Thyroid gland (tissue), 4 donors: ENCODE measurements around the gene STARD10.

Source experiments
- CTCF ChIP-seq, 6 experiments: fragments of 200-600 bp in 3 of 6; fragments of 450-650 bp in 3 of 6; sonication (generic) in 3 of 6; IDR thresholded peaks; one replicate each; pipeline ENCODE4 v1.5.1; 2016 to 2019; ENCODE audit warnings: antibody characterized with exemption in 6 of 6, mild to moderate bottlenecking in 2 of 6, inconsistent platforms in 1 of 6, moderate library complexity in 1 of 6
- POLR2A ChIP-seq, 2 donors: fragments of 450-650 bp; IDR thresholded peaks; one replicate each; pipeline ENCODE4 v1.6.1; 2017; ENCODE audit warnings: antibody characterized with exemption in 2 of 2, mild to moderate bottlenecking in 2 of 2, moderate library complexity in 1 of 2

DNA sequence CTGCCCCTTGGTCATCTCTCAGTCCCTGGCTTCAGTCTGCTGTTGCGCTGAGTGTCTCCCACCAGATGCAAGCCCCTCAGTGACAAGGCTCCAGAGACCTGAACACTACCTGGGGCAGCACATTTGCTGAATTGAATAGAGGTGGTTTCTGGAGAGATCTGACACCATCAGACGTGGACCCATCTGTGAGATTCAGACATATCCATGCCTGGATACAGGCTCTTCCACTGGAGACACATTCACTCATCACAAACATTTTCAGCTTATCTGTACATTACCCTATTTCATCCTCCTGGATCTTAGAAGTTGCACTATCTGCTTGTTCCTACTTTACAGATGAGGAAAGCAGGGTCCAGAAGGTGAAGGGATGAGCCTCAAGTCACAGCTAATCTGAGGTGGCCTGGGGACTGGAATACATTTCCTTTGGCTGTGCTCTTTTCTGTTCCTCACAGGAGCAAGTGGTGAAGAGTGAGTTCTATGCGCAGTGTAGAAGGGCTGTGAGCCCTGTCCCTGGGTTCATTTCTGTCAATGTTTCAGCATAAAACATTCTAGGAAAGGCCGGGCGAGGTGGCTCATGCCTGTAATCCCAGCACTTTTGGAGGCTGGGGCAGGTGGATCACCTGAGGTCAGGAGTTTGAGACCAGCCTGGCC lies 39.4 kb upstream of the STARD10 start:
- TF ChIP-seq CTCF (IDR thresholded peaks at IDR 0.05): no peak
- TF ChIP-seq POLR2A (IDR thresholded peaks at IDR 0.05): no peak
